Measurements from ENCODE around the gene KRT38.

KRT38 gene

GRCh38 chr17:41484920-41485904, 44.4 kb upstream of the KRT38 start:
- Histone ChIP-seq H3K27me3 (ENCODE audit: control insufficient read depth, insufficient read depth, low read length) (no peaks in the 10 kb centered on the region), H3K4me2 (ENCODE audit: low read length) (no peak overlapping the region), H3K79me2 (no peaks in the 10 kb centered on the region), H3K9me3 (ENCODE audit: control insufficient read depth, low read length) (no peaks in the 10 kb centered on the region), H3K4me1 (no peaks in the 10 kb centered on the region), H3K4me3 (ENCODE audit: low read depth, low read length) (no peak overlapping the region), H3K27ac (no peak overlapping the region), H3K36me3 (ENCODE audit: control insufficient read depth, insufficient read depth, low read length) (no peaks in the 10 kb centered on the region), H2AFZ (no peak overlapping the region), H3K9ac (no peak overlapping the region)
- no peak for TF ChIP-seq CTCF (IDR thresholded peaks at IDR 0.05)

- Histone ChIP-seq H3K27me3 (ENCODE audit: control insufficient read depth, insufficient read depth, low read length) (no peaks in the 10 kb centered on the region), H2AFZ (no peak overlapping the region), H3K4me1 (no peaks in the 10 kb centered on the region), H3K9ac (no peak overlapping the region), H3K4me2 (ENCODE audit: low read length) (no peak overlapping the region), H3K4me3 (ENCODE audit: low read depth, low read length) (no peak overlapping the region), H3K9me3 (ENCODE audit: control insufficient read depth, low read length) (no peaks in the 10 kb centered on the region), H3K27ac (no peak overlapping the region), H3K79me2 (no peaks in the 10 kb centered on the region), H3K36me3 (ENCODE audit: control insufficient read depth, insufficient read depth, low read length) (no peaks in the 10 kb centered on the region)
- no peak for TF ChIP-seq CTCF (IDR thresholded peaks at IDR 0.05)
These were observed 43.4 kb upstream of the KRT38 start for GRCh38 chr17:41483991-41484826.

- Histone ChIP-seq H3K27me3 (ENCODE audit: control insufficient read depth, insufficient read depth, low read length) (no peaks in the 10 kb centered on the region), H3K79me2 (no peaks in the 10 kb centered on the region), H3K9ac (no peak overlapping the region), H3K4me2 (ENCODE audit: low read length) (no peak overlapping the region), H3K27ac (no peak overlapping the region), H3K4me3 (ENCODE audit: low read depth, low read length) (no peak overlapping the region), H3K9me3 (ENCODE audit: control insufficient read depth, low read length) (no peaks in the 10 kb centered on the region), H3K4me1 (no peaks in the 10 kb centered on the region), H2AFZ (no peak overlapping the region), H3K36me3 (ENCODE audit: control insufficient read depth, insufficient read depth, low read length) (no peaks in the 10 kb centered on the region)
- no peak for TF ChIP-seq CTCF (IDR thresholded peaks at IDR 0.05)
These were observed 42.7 kb upstream of the KRT38 start for GRCh38 chr17:41483531-41483930.

- no peak within 1 kb of the TSS for H3K4me2 ChIP-seq (ENCODE audit: low read length)
- H3K4me3 ChIP-seq (ENCODE audit: low read depth, low read length): no peak within 1 kb of the TSS
- H3K4me1 ChIP-seq: no peaks in the 10 kb centered on the region
- TF ChIP-seq CTCF (IDR thresholded peaks at IDR 0.05): no peak
- no peak within 1 kb of the TSS for H2AFZ ChIP-seq
- H3K79me2 ChIP-seq: no peaks in the 10 kb centered on the region
- H3K27ac ChIP-seq: no peak within 1 kb of the TSS
- no peak within 1 kb of the TSS for H3K9ac ChIP-seq
- no peaks in the 10 kb centered on the region for H3K9me3 ChIP-seq (ENCODE audit: control insufficient read depth, low read length)
- H3K36me3 ChIP-seq (ENCODE audit: control insufficient read depth, insufficient read depth, low read length): no peaks in the 10 kb centered on the region
- no peaks in the 10 kb centered on the region for H3K27me3 ChIP-seq (ENCODE audit: control insufficient read depth, insufficient read depth, low read length)
These were observed 40.3 kb upstream of the KRT38 start, which contains the start of gene KRT35 for GRCh38 chr17:41481036-41481435. Gene KRT35, minus strand, starts transcription at chr17:41481151. Its CDS starts 54 bp downstream, at chr17:41481097.
